Activated effector memory CD4-positive, alpha-beta T cell treated with anti-CD3 and anti-CD28 coated beads, Interleukin-2, amount 50 U/mL, for 16 hours (primary cell): ENCODE data around the gene GNL1.
"Not testable (repeated sequence)": the region's sequence is repeated elsewhere in the genome, so short reads cannot be mapped to it uniquely, and the experiment has no call there.

Source experiments
- DNase-seq: peaks from one replicate; pipeline ENCODE4 v3.0.0-alpha.2; 2020

Gene GNL1

DNA sequence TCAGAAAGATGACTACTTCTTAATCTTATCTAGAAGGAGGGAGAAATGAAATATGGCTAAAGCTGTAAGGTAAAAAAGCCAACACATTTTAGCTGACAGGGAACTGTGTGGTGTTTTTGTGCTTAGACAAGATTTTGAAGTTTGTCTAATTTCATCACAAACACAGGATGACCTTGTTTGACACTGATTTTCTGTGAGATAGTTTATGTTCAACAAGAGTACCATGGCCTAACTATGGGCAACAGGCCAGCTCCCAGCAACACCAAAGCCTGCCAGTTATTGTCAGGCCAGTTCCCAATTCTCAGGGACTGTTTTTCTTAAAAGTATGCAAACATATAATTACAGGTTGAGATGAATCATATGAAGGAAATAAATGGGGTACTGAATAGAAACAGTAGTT lies 9.5 kb upstream of the GNL1 start:
- DNase-seq, result no peak

- DNase-seq, result no peak
Observed at GRCh38 chr6:30564114-30564513, 7.8 kb upstream of the GNL1 start.

- DNase-seq, result no peak
Observed at GRCh38 chr6:30562470-30563425, 6.5 kb upstream of the GNL1 start.

DNA sequence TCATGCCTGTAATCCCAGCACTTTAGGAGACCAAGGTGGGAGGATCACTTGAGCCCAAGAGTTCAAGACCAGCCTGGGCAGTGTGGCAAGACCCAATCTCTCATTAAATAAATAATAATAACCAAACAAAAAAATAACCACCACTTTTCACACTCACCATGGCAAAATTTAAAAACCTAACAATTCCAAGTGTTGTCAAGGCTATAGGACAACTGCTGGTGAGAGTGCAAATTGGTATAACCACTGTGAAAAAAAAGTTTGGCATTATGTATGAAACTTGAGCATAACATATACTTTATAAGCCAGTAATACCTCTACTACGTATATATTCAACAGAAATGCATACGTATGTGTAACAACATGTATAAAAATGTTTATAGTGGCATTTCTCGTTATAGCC lies 4.6 kb upstream of the GNL1 start:
- DNase-seq, result no peak

GRCh38 chr6:30557683-30557981 lies 1.3 kb upstream of the GNL1 start:
- DNase-seq, result no peak

- peak; percentile 94 for DNase-seq
Observed at GRCh38 chr6:30556906-30557682, 805 bp upstream of the GNL1 start, which contains the start of gene PRR3. Gene PRR3, plus strand, starts transcription at chr6:30557295. Its CDS starts 50 bp downstream, at chr6:30557345.

DNA sequence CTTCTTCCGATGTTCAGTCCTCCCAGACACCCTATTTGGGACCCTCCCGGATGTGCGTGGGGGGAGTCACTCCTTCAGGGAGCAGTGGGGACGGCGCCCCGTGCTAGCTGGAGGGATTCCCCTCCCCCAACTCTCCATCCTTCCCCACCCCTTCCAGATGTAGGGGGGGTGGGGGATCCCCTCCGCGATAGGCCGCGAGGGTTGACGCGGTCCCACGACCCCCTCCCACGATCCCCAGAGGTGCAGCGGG lies 548 bp downstream of the GNL1 start:
- DNase-seq, result no peak

- DNase-seq, result no peak
Observed at GRCh38 chr6:30554962-30555815, 1.1 kb downstream of the GNL1 start.

GRCh38 chr6:30554404-30554803 lies 1.9 kb downstream of the GNL1 start:
- no peak for DNase-seq

DNA sequence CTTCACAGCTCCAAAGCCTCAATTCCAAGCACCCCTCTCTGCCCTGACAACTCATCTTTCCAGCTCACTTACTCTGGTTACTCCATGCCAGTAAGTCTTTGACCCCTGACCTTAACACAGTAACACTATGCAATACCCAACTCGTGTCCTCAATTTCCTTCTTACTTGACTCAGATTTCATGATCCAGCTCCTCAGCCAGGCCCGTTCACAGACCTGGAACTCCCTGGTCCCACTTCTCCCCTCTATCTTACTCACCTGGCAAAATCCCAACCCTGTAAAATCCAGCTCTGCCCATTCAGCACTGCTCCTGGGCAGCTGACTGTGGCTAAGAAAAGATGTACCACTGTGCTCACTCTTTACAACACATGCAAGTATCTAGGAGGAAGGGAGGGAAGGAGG lies 7.9 kb downstream of the GNL1 start:
- no peak for DNase-seq

DNA sequence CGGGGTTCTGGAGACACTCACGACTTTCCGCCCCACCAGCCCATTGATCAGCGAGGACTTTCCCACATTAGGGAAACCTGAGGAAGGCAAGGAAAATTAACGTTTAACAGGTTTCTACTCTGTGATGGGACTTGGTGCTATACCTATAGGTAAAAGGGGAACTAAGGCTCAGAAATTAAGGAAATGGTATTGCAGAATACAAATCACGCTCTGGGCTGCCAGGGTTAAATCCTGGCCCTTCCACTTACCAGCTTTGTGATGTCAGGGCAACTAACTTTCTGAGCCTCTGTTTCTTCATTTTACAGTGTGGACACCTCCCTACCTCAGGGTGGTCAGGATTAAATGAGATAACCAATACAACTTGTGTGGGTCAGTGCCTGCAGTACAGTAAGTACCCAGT lies 8.8 kb downstream of the GNL1 start:
- no peak for DNase-seq

DNA sequence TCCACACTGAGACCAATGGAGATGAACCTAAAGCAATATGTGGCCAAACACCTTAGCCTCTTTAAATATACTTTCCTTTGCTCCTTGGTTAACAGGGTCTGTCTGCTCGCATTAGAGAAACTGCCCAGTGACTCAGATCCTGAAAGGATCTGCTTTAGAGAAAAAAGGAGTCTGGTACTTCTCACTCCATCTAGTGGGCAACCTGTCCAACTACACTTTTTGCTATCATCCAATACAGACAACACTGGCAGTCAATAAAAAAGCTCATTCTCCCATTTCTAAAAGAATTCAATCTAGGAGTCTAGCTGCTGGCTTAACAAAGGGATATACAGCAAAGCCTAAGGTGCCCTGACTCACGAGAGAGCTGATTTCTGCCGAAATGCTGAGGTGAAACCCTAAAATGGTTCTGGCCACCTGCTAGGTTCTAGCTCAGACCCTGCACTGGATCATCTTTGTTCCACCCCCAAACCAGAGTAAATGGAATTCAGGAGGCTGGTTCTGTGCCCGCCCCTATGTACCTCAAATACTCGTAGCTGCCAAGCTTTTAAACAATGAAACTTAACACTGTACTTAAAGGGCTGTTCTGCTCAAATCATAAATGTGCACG lies 11.5 kb downstream of the GNL1 start:
- no peak for DNase-seq

DNA sequence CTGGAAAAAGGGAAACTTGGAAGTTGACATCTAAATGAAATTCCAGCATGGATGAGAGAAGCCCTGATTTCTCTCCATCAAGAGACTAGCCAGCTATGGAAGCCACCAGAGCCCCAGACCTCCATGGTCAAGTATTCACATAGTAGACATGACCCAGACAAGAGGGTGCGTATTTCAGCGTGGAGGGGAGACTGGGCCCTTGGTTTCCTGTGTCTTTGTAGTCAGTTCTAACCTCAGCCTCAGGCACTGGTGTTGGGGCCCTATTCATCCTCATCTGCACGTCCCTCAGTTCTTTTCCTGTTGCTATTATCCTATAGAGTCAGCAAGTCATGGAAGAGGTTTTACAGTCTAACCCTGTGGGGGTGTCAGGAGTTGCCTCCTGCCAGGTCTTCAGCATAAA lies 12.5 kb downstream of the GNL1 start:
- no peak for DNase-seq

DNA sequence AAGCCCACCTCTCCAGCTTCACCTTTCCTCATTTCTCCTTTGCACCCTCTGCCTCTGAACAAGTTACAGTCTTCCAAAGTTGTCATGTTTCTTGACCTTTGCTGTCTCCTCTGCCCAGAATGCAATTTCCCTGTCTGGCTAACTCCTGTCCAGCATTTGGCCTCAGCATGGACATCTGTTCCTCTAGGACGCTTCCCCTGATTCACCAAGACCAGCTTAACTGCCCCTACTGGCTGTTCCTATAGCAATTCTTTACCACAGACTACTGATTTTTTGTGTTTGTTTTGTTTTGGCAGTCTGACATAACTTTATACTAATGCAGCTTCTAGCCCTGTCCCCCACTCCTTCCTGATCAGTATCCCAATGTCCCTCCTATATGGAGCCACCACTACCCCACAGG lies 13.4 kb downstream of the GNL1 start:
- DNase-seq, result no peak

DNA sequence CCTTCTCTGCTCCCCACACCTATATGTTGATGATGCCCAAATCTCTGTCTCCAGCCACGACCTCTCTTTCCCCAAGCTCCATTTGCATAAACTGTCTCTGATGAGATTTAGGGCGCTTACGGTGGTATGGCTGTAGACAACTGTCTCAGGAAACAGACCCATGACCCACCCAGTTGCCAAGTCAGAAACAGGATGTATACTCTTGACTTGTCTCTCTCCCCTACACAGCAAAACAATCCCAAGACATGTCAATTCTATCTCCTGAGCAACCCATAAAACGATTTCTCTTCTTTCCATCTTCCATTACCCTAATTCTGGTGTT lies 13.9 kb downstream of the GNL1 start:
- no peak for DNase-seq

- peak; percentile 93 for DNase-seq
Observed at GRCh38 chr6:30541515-30542403, 14.5 kb downstream of the GNL1 start.

- DNase-seq, result no peak
Observed at GRCh38 chr6:30537931-30538330, 18.4 kb downstream of the GNL1 start.

- DNase-seq, result no peak
Observed at GRCh38 chr6:30533460-30534294, 22.6 kb downstream of the GNL1 start.

GRCh38 chr6:30530014-30530413 lies 26.3 kb downstream of the GNL1 start:
- DNase-seq, result no peak

DNA sequence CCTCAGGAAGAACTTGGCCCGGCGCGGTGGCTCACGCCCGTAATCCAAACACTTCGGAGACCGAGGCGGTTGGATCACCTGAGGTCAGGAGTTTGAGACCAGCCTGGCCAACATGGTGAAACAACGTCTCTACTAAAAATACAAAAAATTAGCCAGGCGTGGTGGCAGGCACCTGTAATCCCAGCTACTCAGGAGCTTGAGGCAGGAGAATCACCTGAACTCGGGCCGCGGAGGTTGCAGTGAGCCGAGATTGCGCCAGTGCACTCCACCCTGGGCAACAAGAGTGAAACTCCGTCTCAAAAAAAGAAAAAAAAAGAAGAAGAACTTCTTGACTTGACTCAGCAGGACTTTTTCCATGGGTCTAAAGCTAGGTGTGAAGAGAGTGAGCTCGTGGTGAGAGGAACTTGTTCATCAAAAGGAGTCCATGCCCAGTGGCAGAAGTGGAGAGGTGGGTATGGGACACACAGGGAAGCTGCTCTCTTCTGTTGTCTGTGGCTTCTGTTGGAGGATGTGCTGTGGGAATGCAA lies 26.9 kb downstream of the GNL1 start:
- DNase-seq, result peak; percentile 80

DNA sequence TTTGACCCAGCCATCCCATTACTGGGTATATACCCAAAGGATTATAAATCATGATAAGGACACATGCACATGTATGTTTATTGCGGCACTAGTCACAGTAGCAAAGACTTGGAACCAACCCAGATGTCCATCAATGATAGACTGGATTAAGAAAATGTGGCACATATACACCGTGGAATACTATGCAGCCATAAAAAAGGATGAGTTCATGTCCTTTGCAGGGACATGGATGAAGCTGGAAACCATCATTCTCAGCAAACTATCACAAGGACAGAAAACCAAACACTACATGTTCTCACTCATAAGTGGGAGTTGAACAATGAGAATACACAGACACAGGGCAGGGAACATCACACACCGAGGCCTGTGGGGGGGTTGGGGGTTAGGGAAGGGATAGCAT lies 29.8 kb downstream of the GNL1 start:
- DNase-seq, result not testable (repeated sequence)
